T-helper 2 cell treated with Interferon-gamma antibody and Interleukin-4, amounts not matched to agents 5 μg/mL and 100 μg/mL, for 36 hours (primary cell): Measurements from ENCODE around the gene PCCA.
"Not testable (repeated sequence)": the region's sequence is repeated elsewhere in the genome, so short reads cannot be mapped to it uniquely, and the experiment has no call there.

Source experiments
- DNase-seq: peaks from one replicate; pipeline ENCODE4 v3.0.0; 2021; ENCODE audit warnings: low spot score
- H3K27ac Mint-ChIP-seq: one replicate; pipeline ENCODE4 v1.8.0; 2021; ENCODE audit warnings: mild to moderate bottlenecking, mixed read lengths
- H3K27me3 Mint-ChIP-seq: one replicate; pipeline ENCODE4 v1.8.0; 2021; ENCODE audit warnings: low read depth, mixed read lengths
- H3K36me3 Mint-ChIP-seq: one replicate; pipeline ENCODE4 v1.8.0; 2021; ENCODE audit warnings: low read depth, mixed read lengths
- H3K4me1 Mint-ChIP-seq: one replicate; pipeline ENCODE4 v1.8.0; 2021; ENCODE audit warnings: low read depth, mixed read lengths
- H3K4me3 Mint-ChIP-seq: one replicate; pipeline ENCODE4 v1.8.0; 2022; ENCODE audit warnings: mild to moderate bottlenecking, moderate library complexity, mixed read lengths
- H3K9me3 Mint-ChIP-seq: one replicate; pipeline ENCODE4 v1.8.0; 2021; ENCODE audit warnings: mixed read lengths

The PCCA gene

DNA sequence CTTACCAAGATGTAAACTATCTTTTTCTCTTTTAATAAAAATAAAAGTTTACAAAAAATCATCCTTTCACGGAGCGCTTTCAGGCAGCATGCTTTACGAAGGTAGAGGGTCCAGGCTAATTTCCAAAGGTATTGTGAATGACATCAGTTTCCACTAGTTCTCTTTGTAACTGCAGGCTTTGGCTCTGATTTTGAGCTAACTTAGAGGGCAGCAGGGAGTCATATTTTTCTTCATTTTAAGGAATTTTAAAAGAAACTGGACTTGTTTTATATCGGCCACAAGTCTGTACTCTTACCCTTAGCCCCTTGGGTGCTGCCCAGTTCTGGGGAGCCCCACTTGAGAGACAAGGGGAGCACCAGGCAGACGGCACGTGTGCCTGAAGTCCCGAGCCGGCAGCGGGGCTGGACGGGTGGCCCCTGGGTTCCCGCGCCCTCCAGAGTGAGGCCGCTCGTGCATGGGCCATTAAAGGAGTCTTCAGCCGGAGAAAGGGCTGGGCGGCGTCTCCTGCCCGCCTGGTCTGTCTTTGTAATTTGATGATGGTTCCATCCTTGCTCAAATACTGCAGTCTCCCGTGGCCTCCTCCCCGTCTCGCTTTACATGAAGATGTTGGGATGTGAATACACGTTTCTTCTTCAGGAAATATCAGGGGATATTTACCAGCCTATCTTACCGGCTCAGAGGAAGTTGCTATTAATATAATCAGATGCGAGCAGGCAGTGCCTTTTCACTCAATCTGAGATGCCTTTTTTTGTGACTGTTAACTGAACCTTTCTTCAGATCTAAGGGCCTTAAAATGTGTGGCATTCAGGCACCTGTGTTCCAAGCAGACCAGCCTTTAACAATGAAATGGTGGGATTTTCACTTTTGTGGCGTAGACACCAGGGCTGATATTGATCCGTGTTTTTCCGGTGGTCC, 432.3 kb downstream of the PCCA start:
- H3K9me3 Mint-ChIP-seq: no peaks in the 10 kb centered on the region
- H3K4me1 Mint-ChIP-seq: peaks cover 4% of the 10 kb centered on the region
- no peak for DNase-seq
- no peaks in the 10 kb centered on the region for H3K36me3 Mint-ChIP-seq
- H3K4me3 Mint-ChIP-seq: peak overlapping the region; percentile 22
- peaks cover 7% of the 10 kb centered on the region for H3K27me3 Mint-ChIP-seq
- H3K27ac Mint-ChIP-seq: no peak overlapping the region

DNA sequence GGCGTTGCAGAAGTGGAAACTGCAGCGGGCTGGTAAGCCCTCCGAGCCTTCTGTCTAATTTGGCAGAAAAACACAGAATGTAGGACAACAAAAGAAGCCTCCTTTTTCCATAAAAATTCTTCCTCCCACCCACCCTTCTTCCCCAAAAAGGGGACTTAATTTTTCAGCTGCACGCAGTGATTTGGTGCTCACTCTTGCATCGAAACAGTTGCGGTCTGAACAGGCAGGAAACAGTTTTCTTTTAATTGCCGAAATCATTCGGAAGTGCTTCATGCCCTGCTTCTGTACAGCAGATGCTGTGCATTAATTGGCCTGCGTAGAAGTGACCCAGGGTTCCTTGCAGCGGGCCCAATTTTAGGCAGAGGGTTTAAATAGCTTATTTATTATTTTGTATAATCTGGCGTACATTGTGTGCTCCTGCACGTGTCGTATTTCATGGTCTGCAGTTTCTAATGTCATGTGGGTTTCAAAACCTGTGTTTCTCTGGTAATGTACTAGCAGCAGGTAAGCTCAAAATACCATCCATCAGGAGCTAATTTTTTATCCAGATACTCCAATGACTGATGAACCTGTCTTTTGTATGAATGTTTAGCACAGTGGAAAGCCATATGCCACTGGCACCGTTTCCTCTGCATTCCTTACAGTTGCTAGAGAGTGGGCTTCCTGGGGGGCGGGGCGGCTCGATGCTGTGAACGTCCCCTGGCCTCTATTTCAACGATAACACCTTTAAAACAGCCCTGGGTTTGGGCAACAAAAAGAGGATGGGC, 433.1 kb downstream of the PCCA start:
- H3K4me1 Mint-ChIP-seq: peaks cover 4% of the 10 kb centered on the region
- H3K36me3 Mint-ChIP-seq: no peaks in the 10 kb centered on the region
- no peak overlapping the region for H3K4me3 Mint-ChIP-seq
- DNase-seq: no peak
- H3K27me3 Mint-ChIP-seq: peaks cover 5% of the 10 kb centered on the region
- H3K9me3 Mint-ChIP-seq: no peaks in the 10 kb centered on the region
- H3K27ac Mint-ChIP-seq: no peak overlapping the region

GRCh38 chr13:100522618-100523309, 433.9 kb downstream of the PCCA start:
- Mint-ChIP-seq H3K27ac (no peak overlapping the region), H3K4me3 (no peak overlapping the region), H3K4me1 (peaks cover 4% of the 10 kb centered on the region), H3K27me3 (peaks cover 5% of the 10 kb centered on the region), H3K9me3 (no peaks in the 10 kb centered on the region), H3K36me3 (no peaks in the 10 kb centered on the region)
- DNase-seq: no peak

GRCh38 chr13:100523411-100523810, 434.5 kb downstream of the PCCA start:
- H3K4me1 Mint-ChIP-seq: peaks cover 4% of the 10 kb centered on the region
- H3K36me3 Mint-ChIP-seq: no peaks in the 10 kb centered on the region
- no peak overlapping the region for H3K27ac Mint-ChIP-seq
- peaks cover 3% of the 10 kb centered on the region for H3K27me3 Mint-ChIP-seq
- no peak overlapping the region for H3K4me3 Mint-ChIP-seq
- no peaks in the 10 kb centered on the region for H3K9me3 Mint-ChIP-seq
- no peak for DNase-seq

DNA sequence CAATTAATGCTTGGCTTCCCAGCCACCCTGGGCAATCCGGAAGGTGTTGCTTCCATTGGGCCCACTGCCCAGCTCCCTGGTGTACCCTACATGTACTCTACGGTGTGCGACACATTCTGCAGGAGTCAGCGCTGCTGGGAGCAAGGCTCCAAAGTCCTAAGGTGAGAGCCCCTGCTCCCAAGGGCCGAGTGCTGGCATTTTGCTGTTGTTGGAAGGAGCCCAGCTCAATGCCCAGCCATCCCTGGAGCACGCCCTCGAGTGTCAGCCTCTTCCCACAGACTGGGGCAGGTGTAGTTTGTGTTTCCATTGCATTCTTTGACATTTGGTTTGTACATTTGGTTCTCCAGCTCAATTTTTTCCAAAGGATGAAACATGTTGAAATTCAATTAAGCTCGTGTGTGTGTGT, 435.1 kb downstream of the PCCA start:
- DNase-seq: no peak
- Mint-ChIP-seq H3K4me1 (peaks cover 4% of the 10 kb centered on the region), H3K27me3 (peaks cover 2% of the 10 kb centered on the region), H3K27ac (no peak overlapping the region), H3K36me3 (no peaks in the 10 kb centered on the region), H3K4me3 (no peak overlapping the region), H3K9me3 (no peaks in the 10 kb centered on the region)

- H3K4me1 Mint-ChIP-seq, DNase-seq, H3K27ac Mint-ChIP-seq, H3K9me3 Mint-ChIP-seq, H3K36me3 Mint-ChIP-seq, H3K27me3 Mint-ChIP-seq, H3K4me3 Mint-ChIP-seq: not testable (repeated sequence)
Observed at GRCh38 chr13:100524688-100525087, 435.8 kb downstream of the PCCA start.

- H3K27ac Mint-ChIP-seq: no peak overlapping the region
Observed at GRCh38 chr13:100525453-100526317, 436.8 kb downstream of the PCCA start.

DNA sequence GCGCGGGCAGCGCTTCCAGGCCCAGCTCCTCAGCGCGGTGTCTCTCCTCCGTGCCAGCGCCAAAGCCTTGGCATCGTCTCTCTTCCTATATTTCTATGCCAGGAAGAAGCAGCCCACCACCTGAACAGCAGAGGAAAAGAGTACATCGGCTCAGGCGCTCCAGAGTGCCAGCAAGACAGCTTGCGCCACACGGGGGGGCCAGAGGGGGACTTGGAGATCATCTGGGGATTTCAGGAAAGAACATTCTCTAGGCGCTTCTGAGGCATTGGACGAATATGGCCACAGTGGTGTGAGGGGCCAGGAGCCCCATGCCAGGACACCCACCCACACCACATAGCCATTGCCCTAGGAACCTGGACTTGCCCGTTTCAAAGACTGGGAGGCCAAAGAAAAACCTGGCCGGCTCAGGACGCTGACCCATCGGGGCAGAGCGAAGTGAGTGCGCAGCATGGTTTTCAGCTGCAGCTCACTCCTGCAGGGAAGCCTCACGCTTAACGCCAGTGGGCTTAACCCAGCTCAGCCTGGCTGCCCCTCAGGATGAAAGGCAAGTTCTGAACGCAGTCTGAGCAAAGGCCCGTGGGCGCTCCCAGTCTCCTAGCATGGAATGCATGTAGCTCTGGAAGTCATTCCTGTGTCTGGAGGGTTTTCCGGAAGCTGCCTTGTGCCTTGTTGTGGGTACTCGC, 437.6 kb downstream of the PCCA start:
- DNase-seq: no peak
- Mint-ChIP-seq H3K9me3 (no peaks in the 10 kb centered on the region), H3K27ac (no peak overlapping the region), H3K36me3 (no peaks in the 10 kb centered on the region), H3K4me3 (no peak overlapping the region), H3K27me3 (peaks cover under 1% of the 10 kb centered on the region), H3K4me1 (peaks cover 2% of the 10 kb centered on the region)

More at GRCh38 chr13:100525453-100526317, 436.8 kb downstream of the PCCA start:
- Mint-ChIP-seq H3K27me3 (peaks cover 2% of the 10 kb centered on the region), H3K9me3 (no peaks in the 10 kb centered on the region), H3K36me3 (no peaks in the 10 kb centered on the region), H3K4me1 (peaks cover 4% of the 10 kb centered on the region), H3K4me3 (no peak overlapping the region)
- no peak for DNase-seq

DNA sequence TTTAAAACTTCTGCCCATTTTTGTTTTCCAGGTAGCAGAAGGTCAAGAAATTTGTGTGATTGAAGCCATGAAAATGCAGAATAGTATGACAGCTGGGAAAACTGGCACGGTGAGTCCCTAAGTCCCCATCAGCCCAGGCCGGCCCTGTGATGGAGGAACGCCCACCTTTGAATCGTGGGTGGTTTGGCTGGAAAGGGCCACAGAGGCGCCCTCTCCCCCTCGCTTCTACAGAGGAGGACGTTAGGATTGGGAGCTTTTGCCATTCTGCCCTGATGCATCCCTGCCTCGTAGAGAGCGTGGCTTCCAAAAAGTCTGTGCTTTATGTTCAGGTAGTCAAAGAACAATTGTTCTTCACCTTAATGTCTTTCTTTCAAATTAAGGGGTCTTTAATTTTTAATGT, 438.8 kb downstream of the PCCA start:
- no peaks in the 10 kb centered on the region for H3K36me3 Mint-ChIP-seq
- H3K27me3 Mint-ChIP-seq: no peaks in the 10 kb centered on the region
- no peak overlapping the region for H3K4me3 Mint-ChIP-seq
- no peaks in the 10 kb centered on the region for H3K4me1 Mint-ChIP-seq
- no peaks in the 10 kb centered on the region for H3K9me3 Mint-ChIP-seq
- H3K27ac Mint-ChIP-seq: no peak overlapping the region
- DNase-seq: no peak

- Mint-ChIP-seq H3K9me3 (no peaks in the 10 kb centered on the region), H3K4me1 (no peaks in the 10 kb centered on the region), H3K36me3 (no peaks in the 10 kb centered on the region), H3K27me3 (no peaks in the 10 kb centered on the region), H3K4me3 (no peak overlapping the region), H3K27ac (no peak overlapping the region)
- DNase-seq: no peak
Observed at GRCh38 chr13:100528353-100528752, 439.5 kb downstream of the PCCA start.

GRCh38 chr13:100528820-100529219, 439.9 kb downstream of the PCCA start:
- Mint-ChIP-seq H3K4me3 (no peak overlapping the region), H3K27ac (no peak overlapping the region), H3K36me3 (no peaks in the 10 kb centered on the region), H3K4me1 (no peaks in the 10 kb centered on the region), H3K27me3 (no peaks in the 10 kb centered on the region), H3K9me3 (no peaks in the 10 kb centered on the region)
- no peak for DNase-seq

DNA sequence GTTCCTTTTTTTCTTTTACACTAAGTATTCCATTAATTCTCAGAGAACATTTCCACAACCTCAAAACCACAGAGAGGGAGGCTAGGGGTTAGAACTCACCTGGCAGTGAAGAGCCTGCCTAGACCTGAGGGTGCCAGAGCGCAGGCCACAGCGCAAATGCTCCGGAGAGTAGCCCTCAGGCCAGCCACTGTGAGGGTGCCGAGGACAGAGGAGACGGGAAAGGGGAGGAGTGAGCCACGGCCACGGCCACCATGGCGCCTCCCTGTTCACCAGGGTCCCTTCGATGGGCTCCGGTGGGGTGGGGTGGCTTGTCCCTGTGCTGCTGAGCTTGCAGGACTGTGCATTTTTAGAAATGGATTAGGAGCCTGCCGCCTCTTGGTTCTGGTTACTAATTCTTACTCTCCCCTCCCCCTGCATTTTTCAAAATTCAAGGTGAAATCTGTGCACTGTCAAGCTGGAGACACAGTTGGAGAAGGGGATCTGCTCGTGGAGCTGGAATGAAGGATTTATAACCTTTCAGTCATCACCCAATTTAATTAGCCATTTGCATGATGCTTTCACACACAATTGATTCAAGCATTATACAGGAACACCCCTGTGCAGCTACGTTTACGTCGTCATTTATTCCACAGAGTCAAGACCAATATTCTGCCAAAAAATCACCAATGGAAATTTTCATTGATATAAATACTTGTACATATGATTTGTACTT, 440.9 kb downstream of the PCCA start:
- no peaks in the 10 kb centered on the region for H3K36me3 Mint-ChIP-seq
- H3K9me3 Mint-ChIP-seq: no peaks in the 10 kb centered on the region
- DNase-seq: no peak
- H3K4me3 Mint-ChIP-seq: no peak overlapping the region
- no peak overlapping the region for H3K27ac Mint-ChIP-seq
- H3K4me1 Mint-ChIP-seq: no peaks in the 10 kb centered on the region
- H3K27me3 Mint-ChIP-seq: no peaks in the 10 kb centered on the region
